Measurements from ENCODE around the gene FOXP1.

DNA sequence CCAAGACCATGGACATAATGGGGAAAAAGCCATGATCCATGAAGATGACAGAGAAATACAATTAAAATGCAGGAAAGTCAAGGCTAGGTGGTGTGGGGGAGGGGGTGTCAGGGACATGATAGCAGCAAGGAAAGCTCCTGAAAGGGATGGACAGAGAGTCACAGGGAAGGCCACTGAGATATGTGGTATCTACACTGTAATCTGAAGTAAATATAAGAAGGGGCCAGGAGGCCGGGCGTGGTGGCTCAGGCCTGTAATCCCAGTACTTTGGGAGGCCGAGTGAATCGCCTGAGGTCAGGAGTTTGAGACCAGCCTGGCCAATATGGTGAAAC is 62.5 kb downstream of the FOXP1 start:
- TF ChIP-seq, protein P1, sequence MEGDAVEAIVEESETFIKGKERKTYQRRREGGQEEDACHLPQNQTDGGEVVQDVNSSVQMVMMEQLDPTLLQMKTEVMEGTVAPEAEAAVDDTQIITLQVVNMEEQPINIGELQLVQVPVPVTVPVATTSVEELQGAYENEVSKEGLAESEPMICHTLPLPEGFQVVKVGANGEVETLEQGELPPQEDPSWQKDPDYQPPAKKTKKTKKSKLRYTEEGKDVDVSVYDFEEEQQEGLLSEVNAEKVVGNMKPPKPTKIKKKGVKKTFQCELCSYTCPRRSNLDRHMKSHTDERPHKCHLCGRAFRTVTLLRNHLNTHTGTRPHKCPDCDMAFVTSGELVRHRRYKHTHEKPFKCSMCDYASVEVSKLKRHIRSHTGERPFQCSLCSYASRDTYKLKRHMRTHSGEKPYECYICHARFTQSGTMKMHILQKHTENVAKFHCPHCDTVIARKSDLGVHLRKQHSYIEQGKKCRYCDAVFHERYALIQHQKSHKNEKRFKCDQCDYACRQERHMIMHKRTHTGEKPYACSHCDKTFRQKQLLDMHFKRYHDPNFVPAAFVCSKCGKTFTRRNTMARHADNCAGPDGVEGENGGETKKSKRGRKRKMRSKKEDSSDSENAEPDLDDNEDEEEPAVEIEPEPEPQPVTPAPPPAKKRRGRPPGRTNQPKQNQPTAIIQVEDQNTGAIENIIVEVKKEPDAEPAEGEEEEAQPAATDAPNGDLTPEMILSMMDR (IDR thresholded peaks at IDR 0.05), result no peak
- no peak for TF ChIP-seq POLR2A (IDR thresholded peaks at IDR 0.05)

Measured in adrenal gland (tissue), 5 donors.